Trophoblast cell (in vitro differentiated cells and primary cell): ENCODE data around the gene MAN1A1.

Experiments
- DNase-seq, 2 donors: peaks; one replicate each; pipeline ENCODE4 v3.0.0-alpha.2; 2016
- H2AFZ ChIP-seq: 2 replicates; pipeline ENCODE4 v1.6.1; 2013; ENCODE audit warnings: low read length, moderate library complexity, mild to moderate bottlenecking; ENCODE audit not compliant: insufficient read depth, poor library complexity
- H2AK5ac ChIP-seq: 2 replicates; pipeline ENCODE4 v1.6.1; 2013; ENCODE audit warnings: mild to moderate bottlenecking, low read length
- H2BK120ac ChIP-seq: 2 replicates; pipeline ENCODE4 v1.6.1; 2013; ENCODE audit warnings: low read length, mild to moderate bottlenecking, moderate library complexity; ENCODE audit not compliant: insufficient read depth, poor library complexity
- H2BK12ac ChIP-seq: 2 replicates; pipeline ENCODE4 v1.6.1; 2013; ENCODE audit warnings: mild to moderate bottlenecking, low read length, moderate library complexity
- H2BK5ac ChIP-seq: 2 replicates; pipeline ENCODE4 v1.6.1; 2013; ENCODE audit warnings: low read length, low read depth, moderate library complexity, mild to moderate bottlenecking; ENCODE audit not compliant: poor library complexity
- H3K14ac ChIP-seq: 2 replicates; pipeline ENCODE4 v1.6.1; 2013; ENCODE audit warnings: mild to moderate bottlenecking, low read length
- H3K18ac ChIP-seq: 2 replicates; pipeline ENCODE4 v1.6.1; 2013; ENCODE audit warnings: mild to moderate bottlenecking, low read length
- H3K23ac ChIP-seq: 2 replicates; pipeline ENCODE4 v1.6.1; 2013; ENCODE audit warnings: low read length
- H3K27ac ChIP-seq: 2 replicates; pipeline ENCODE4 v1.5.1; 2013; ENCODE audit warnings: low read depth, mild to moderate bottlenecking, inconsistent platforms, low read length, moderate library complexity
- H3K27me3 ChIP-seq: 2 replicates; pipeline ENCODE4 v1.6.1; 2013; ENCODE audit warnings: inconsistent platforms, mild to moderate bottlenecking, low read length, moderate library complexity; ENCODE audit not compliant: insufficient read depth
- H3K36me3 ChIP-seq, 2 experiments: 1 replicate in 1 of 2; 2 replicates in 1 of 2; pipeline ENCODE4 v1.6.1; 2013; ENCODE audit warnings: low read length in 2 of 2, mild to moderate bottlenecking in 2 of 2, moderate library complexity in 1 of 2; ENCODE audit not compliant: insufficient read depth in 2 of 2, control insufficient read depth in 1 of 2
- H3K4ac ChIP-seq: 2 replicates; pipeline ENCODE4 v1.6.1; 2013; ENCODE audit warnings: low read depth, mild to moderate bottlenecking, low read length, moderate library complexity
- H3K4me1 ChIP-seq, 2 experiments: 1 replicate in 1 of 2; 2 replicates in 1 of 2; pipeline ENCODE4 v1.6.1; 2013; ENCODE audit warnings: low read length in 2 of 2, mild to moderate bottlenecking in 2 of 2, moderate library complexity in 1 of 2; ENCODE audit not compliant: insufficient read depth in 2 of 2, control insufficient read depth in 1 of 2
- H3K4me2 ChIP-seq: 2 replicates; pipeline ENCODE4 v1.6.1; 2013; ENCODE audit warnings: inconsistent platforms, mild to moderate bottlenecking, low read length, moderate library complexity
- H3K4me3 ChIP-seq: 2 replicates; pipeline ENCODE4 v1.5.1; 2013; ENCODE audit warnings: mild to moderate bottlenecking, low read depth, low read length, inconsistent platforms
- H3K79me1 ChIP-seq: one replicate; pipeline ENCODE4 v1.6.1; 2013; ENCODE audit warnings: low read length
- H3K79me2 ChIP-seq: 2 replicates; pipeline ENCODE4 v1.6.1; 2013; ENCODE audit warnings: low read length, mild to moderate bottlenecking; ENCODE audit not compliant: control insufficient read depth, insufficient read depth, poor library complexity
- H3K9ac ChIP-seq: 2 replicates; pipeline ENCODE4 v1.6.1; 2013; ENCODE audit warnings: mild to moderate bottlenecking, low read length
- H3K9me3 ChIP-seq: 2 replicates; pipeline ENCODE4 v1.6.1; 2013; ENCODE audit warnings: low read depth, mild to moderate bottlenecking, control low read depth, inconsistent platforms, low read length; ENCODE audit not compliant: insufficient read depth
- H4K12ac ChIP-seq: 2 replicates; pipeline ENCODE4 v1.6.1; 2013; ENCODE audit warnings: low read depth, mild to moderate bottlenecking, low read length, moderate library complexity
- H4K8ac ChIP-seq: 2 replicates; pipeline ENCODE4 v1.6.1; 2013; ENCODE audit warnings: low read depth, mild to moderate bottlenecking, low read length, moderate library complexity
- H4K91ac ChIP-seq: one replicate; pipeline ENCODE4 v1.6.1; 2013; ENCODE audit warnings: low read depth, mild to moderate bottlenecking, low read length, moderate library complexity
- WGBS: extraction: QIAGEN DNeasy Blood & Tissue Kit; methylation state at CpG from one replicate; pipeline ENCODE4 v1.1.7; 2013; ENCODE audit warnings: missing lambda C conversion rate; ENCODE audit not compliant: insufficient read length, insufficient coverage; ENCODE audit errors: extremely low coverage; 5-methylcytosine and 5-hydroxymethylcytosine counted together

The MAN1A1 gene

DNA sequence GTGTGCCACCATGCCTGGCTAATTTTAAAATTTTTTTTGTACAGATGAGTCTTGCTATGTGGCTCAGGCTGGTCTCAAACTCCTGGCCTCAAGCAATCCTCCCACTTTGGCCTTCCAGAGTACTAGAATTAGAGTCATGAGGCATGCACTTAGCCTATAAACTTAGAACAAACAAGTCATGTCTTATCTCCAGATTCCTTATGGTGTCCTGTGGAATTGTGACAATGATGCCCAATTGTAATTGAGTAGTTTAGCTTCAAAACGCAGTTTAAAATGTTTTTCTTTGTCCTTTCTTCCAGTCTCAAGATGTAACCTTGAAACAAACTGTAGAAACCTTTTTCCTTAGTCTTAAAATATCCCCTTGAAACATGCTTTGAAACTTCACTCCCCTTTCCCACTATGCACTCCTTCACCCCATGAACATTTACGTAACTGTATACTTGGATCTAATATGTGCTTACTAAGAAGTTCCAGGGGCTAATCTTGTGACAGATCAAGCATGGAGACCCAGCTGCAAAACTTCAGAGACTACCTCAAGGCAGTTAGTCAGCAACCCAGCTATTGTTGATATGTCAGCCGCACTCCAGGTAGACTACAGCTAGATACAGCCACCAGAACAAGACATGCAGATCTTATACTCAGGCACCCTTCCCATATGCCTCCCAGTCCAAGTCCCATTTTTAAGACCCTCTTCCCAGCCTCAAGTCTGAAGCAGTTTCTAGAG, 46.2 kb downstream of the MAN1A1 start:
- H2AFZ ChIP-seq: no peak overlapping the region
- no peak overlapping the region for H3K18ac ChIP-seq
- H3K4me3 ChIP-seq: no peak overlapping the region
- no peak overlapping the region for H3K4ac ChIP-seq
- no peak overlapping the region for H3K14ac ChIP-seq
- H4K8ac ChIP-seq: no peak overlapping the region
- H2BK120ac ChIP-seq: no peak overlapping the region
- H3K4me2 ChIP-seq: no peak overlapping the region
- no peak overlapping the region for H4K91ac ChIP-seq
- H3K4me1 ChIP-seq: peaks cover 0 to 1% of the 10 kb centered on the region in 2 experiments
- no peaks in the 10 kb centered on the region for H3K79me1 ChIP-seq
- WGBS: no CpG with 5 or more reads among the region's 3 CpGs
- H2BK12ac ChIP-seq: no peak overlapping the region
- H3K27me3 ChIP-seq: no peaks in the 10 kb centered on the region
- no peaks in the 10 kb centered on the region for H3K9me3 ChIP-seq
- H3K36me3 ChIP-seq: peaks cover 0 to 2% of the 10 kb centered on the region in 2 experiments
- DNase-seq: no peak
- H3K79me2 ChIP-seq: no peaks in the 10 kb centered on the region
- no peak overlapping the region for H3K9ac ChIP-seq
- H3K27ac ChIP-seq: no peak overlapping the region
- no peak overlapping the region for H2BK5ac ChIP-seq
- H4K12ac ChIP-seq: no peak overlapping the region
- H3K23ac ChIP-seq: no peak overlapping the region
- H2AK5ac ChIP-seq: no peak overlapping the region

DNA sequence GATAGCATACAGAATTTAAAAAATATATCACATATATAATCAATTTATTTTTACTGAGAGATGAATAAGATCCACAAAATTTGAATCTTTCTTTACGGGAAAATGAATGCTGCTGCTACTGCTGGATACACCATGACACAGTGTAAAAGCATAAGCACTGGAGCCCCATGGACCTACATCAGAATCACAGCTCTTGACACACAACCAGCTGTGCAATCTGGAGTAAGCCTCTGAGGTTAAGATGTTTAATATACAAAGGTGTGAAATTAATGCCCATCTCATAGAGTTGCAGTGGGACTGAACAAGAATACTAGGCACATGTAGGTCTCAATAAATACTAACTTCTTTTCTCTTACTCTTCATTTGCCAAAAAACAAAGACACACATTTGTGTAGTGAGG, 48.1 kb downstream of the MAN1A1 start:
- H2BK12ac ChIP-seq: no peak overlapping the region
- no peak overlapping the region for H2BK120ac ChIP-seq
- H3K79me2 ChIP-seq: no peaks in the 10 kb centered on the region
- H3K18ac ChIP-seq: no peak overlapping the region
- no peak overlapping the region for H4K12ac ChIP-seq
- H3K4me1 ChIP-seq: peaks cover 0 to 1% of the 10 kb centered on the region in 2 experiments
- H3K4me2 ChIP-seq: no peak overlapping the region
- no peak overlapping the region for H2AK5ac ChIP-seq
- H3K9ac ChIP-seq: no peak overlapping the region
- no peaks in the 10 kb centered on the region for H3K79me1 ChIP-seq
- H3K4me3 ChIP-seq: no peak overlapping the region
- no peak overlapping the region for H4K8ac ChIP-seq
- H3K27ac ChIP-seq: no peak overlapping the region
- WGBS: no CpG with 5 or more reads among the region's 1 CpG
- no peak overlapping the region for H3K14ac ChIP-seq
- H3K36me3 ChIP-seq: peaks cover 0 to 2% of the 10 kb centered on the region in 2 experiments
- H3K9me3 ChIP-seq: no peaks in the 10 kb centered on the region
- H4K91ac ChIP-seq: no peak overlapping the region
- H3K4ac ChIP-seq: no peak overlapping the region
- H3K23ac ChIP-seq: no peak overlapping the region
- DNase-seq: no peak
- H2BK5ac ChIP-seq: no peak overlapping the region
- H2AFZ ChIP-seq: no peak overlapping the region
- H3K27me3 ChIP-seq: no peaks in the 10 kb centered on the region

DNA sequence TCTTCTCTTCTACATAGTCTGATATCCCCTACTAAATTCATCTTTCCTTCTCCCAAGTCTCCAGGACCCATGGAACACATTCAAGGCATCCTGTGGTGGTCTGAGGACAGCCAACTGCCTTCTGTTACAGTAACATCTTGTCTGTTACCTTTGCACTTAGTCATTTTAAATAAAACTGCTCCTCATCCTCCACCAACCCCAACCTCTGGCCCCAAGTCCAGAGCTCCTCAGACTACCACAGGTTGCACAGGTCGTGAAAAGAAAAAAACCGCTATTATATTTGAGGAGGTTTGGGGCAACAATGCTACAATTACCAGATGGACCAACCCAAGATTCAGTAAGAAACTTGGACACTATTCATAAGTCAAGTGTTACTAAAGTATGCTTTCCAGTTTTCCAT, 49.9 kb downstream of the MAN1A1 start:
- no peak overlapping the region for H3K9ac ChIP-seq
- H3K23ac ChIP-seq: no peak overlapping the region
- H3K4me1 ChIP-seq: peaks cover 0 to 1% of the 10 kb centered on the region in 2 experiments
- H3K36me3 ChIP-seq: peaks cover 0 to 2% of the 10 kb centered on the region in 2 experiments
- no peak overlapping the region for H3K4me2 ChIP-seq
- no peak overlapping the region for H3K14ac ChIP-seq
- H4K91ac ChIP-seq: no peak overlapping the region
- DNase-seq: no peak
- no peak overlapping the region for H3K4me3 ChIP-seq
- H3K27ac ChIP-seq: no peak overlapping the region
- no peak overlapping the region for H2AK5ac ChIP-seq
- H2AFZ ChIP-seq: no peak overlapping the region
- no peaks in the 10 kb centered on the region for H3K9me3 ChIP-seq
- H3K27me3 ChIP-seq: no peaks in the 10 kb centered on the region
- no peak overlapping the region for H3K18ac ChIP-seq
- H3K79me1 ChIP-seq: no peaks in the 10 kb centered on the region
- no peak overlapping the region for H2BK5ac ChIP-seq
- no peak overlapping the region for H2BK120ac ChIP-seq
- no peak overlapping the region for H4K8ac ChIP-seq
- WGBS: no CpG with 5 or more reads among the region's 2 CpGs
- no peak overlapping the region for H2BK12ac ChIP-seq
- H3K4ac ChIP-seq: no peak overlapping the region
- no peaks in the 10 kb centered on the region for H3K79me2 ChIP-seq
- no peak overlapping the region for H4K12ac ChIP-seq

DNA sequence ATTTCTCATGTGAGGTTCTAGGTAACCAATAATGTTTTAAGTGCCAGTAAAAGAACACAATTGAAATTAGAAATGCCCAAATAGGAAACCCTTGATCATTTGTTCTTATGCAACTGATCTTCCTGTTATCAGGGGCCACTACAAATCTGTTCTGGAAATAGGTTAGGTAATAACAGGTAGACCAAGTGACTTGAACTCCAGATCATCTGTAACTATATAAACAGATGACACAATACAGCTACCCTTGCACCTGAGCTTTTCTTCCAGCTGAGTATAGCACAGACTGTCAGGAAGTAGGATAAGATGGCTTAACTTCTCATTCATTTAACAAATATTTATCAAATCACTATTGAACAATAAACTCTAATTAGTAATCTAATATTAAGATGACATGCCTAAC, 52.5 kb downstream of the MAN1A1 start:
- no peak overlapping the region for H2AK5ac ChIP-seq
- H3K9ac ChIP-seq: no peak overlapping the region
- no peak overlapping the region for H4K12ac ChIP-seq
- no peak overlapping the region for H3K27ac ChIP-seq
- H2AFZ ChIP-seq: no peak overlapping the region
- H4K91ac ChIP-seq: no peak overlapping the region
- H3K9me3 ChIP-seq: no peaks in the 10 kb centered on the region
- H3K23ac ChIP-seq: no peak overlapping the region
- H3K14ac ChIP-seq: no peak overlapping the region
- no peak overlapping the region for H2BK12ac ChIP-seq
- H3K36me3 ChIP-seq: peaks cover 0 to 2% of the 10 kb centered on the region in 2 experiments
- H3K27me3 ChIP-seq: no peaks in the 10 kb centered on the region
- no peak for DNase-seq
- H3K4me1 ChIP-seq: no peaks in the 10 kb centered on the region
- H2BK5ac ChIP-seq: no peak overlapping the region
- no peak overlapping the region for H3K4ac ChIP-seq
- no peak overlapping the region for H3K4me2 ChIP-seq
- no peak overlapping the region for H2BK120ac ChIP-seq
- no peak overlapping the region for H3K18ac ChIP-seq
- no peak overlapping the region for H3K4me3 ChIP-seq
- H3K79me1 ChIP-seq: no peaks in the 10 kb centered on the region
- H3K79me2 ChIP-seq: no peaks in the 10 kb centered on the region
- H4K8ac ChIP-seq: no peak overlapping the region
